ENCODE data around the gene AGPAT3.

AGPAT3 gene

GRCh38 chr21:43983390-43983789, 118.4 kb downstream of the AGPAT3 start:
- no peak for DNase-seq (ENCODE audit: low spot score)
- TF ChIP-seq CTCF (IDR thresholded peaks at IDR 0.05; ENCODE audit: borderline replicate concordance, control extremely low read depth, extremely low read depth, insufficient read depth, missing control alignments), result no peak
- in situ Hi-C loops (cut with MboI; ENCODE audit: low sequenced_read_pairs, unreplicated experiment), result loop anchor here (10.0 kb wide), 1 partner anchor 169 kb away; no protein-coding TSS in a partner anchor

GRCh38 chr21:43983860-43984420, 118.9 kb downstream of the AGPAT3 start:
- in situ Hi-C loops (cut with MboI; ENCODE audit: low sequenced_read_pairs, unreplicated experiment), result loop anchor here (10.0 kb wide), 1 partner anchor 169 kb away; no protein-coding TSS in a partner anchor

GRCh38 chr21:43984905-43985689, 120.1 kb downstream of the AGPAT3 start:
- DNase-seq (ENCODE audit: low spot score), result no peak
- no peak for TF ChIP-seq CTCF (IDR thresholded peaks at IDR 0.05; ENCODE audit: borderline replicate concordance, control extremely low read depth, extremely low read depth, insufficient read depth, missing control alignments)
- in situ Hi-C loops (cut with MboI; ENCODE audit: low sequenced_read_pairs, unreplicated experiment), result loop anchor here (10.0 kb wide), 1 partner anchor 170 kb away; no protein-coding TSS in a partner anchor

More at GRCh38 chr21:43983860-43984420, 118.9 kb downstream of the AGPAT3 start:
- DNase-seq (ENCODE audit: low spot score), result no peak
- no peak for TF ChIP-seq CTCF (IDR thresholded peaks at IDR 0.05; ENCODE audit: borderline replicate concordance, control extremely low read depth, extremely low read depth, insufficient read depth, missing control alignments)

- in situ Hi-C loops (cut with MboI; ENCODE audit: low sequenced_read_pairs, unreplicated experiment), result loop anchor here (10.0 kb wide), 1 partner anchor 171 kb away; no protein-coding TSS in a partner anchor
- no peak for TF ChIP-seq CTCF (IDR thresholded peaks at IDR 0.05; ENCODE audit: borderline replicate concordance, control extremely low read depth, extremely low read depth, insufficient read depth, missing control alignments)
- DNase-seq (ENCODE audit: low spot score), result no peak
Observed at GRCh38 chr21:43985690-43986251, 120.7 kb downstream of the AGPAT3 start.

DNA sequence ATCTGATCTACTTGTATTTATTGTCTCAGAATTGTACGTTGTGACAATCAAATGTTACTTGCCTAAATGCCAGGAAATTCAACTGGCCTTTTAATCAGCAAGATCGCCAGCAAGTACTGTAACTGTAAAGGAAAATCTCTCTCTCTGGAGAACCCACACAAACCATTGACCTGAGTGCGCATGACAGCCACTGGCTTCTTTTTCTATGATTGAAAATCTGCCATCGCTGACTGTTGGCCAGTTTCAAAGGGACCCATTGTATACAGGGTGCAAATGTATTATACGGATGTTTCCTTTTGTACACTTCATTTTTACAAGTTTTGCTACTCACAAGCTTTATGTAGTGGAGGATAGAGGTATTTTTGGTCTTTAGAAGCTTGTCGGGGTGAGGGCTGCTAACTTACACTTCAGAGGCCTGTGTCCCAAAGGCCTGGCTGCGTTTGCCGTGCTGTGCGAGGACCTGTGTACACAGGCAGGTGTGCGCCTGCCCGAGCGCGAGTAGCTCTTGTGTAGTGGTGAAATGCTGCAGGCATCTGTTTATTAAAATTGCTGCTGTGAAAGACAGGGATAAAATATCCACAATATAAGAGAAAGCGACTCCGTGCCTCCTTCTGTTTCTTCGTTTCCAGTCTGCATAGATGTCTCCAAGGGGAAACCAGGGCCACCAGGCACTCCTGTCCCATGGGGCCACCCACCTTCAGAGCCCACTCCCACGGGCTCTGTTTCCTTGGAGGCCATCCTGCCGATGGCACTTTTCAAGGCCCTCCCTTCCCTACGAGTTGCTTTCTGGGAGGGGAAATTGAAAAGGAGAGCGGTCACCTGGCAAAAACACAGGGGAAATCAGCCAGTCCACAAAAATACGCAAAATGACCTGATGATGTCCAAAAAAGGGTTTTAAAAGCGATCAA, 121.8 kb downstream of the AGPAT3 start:
- in situ Hi-C loops (cut with MboI; ENCODE audit: low sequenced_read_pairs, unreplicated experiment), result loop anchor here (10.0 kb wide), 1 partner anchor 172 kb away; no protein-coding TSS in a partner anchor
- no peak for TF ChIP-seq CTCF (IDR thresholded peaks at IDR 0.05; ENCODE audit: borderline replicate concordance, control extremely low read depth, extremely low read depth, insufficient read depth, missing control alignments)
- DNase-seq (ENCODE audit: low spot score), result no peak

- TF ChIP-seq CTCF (IDR thresholded peaks at IDR 0.05; ENCODE audit: borderline replicate concordance, control extremely low read depth, extremely low read depth, insufficient read depth, missing control alignments), result no peak
- in situ Hi-C loops (cut with MboI; ENCODE audit: low sequenced_read_pairs, unreplicated experiment), result loop anchor here (10.0 kb wide), 1 partner anchor 173 kb away; no protein-coding TSS in a partner anchor
- no peak for DNase-seq (ENCODE audit: low spot score)
Observed at GRCh38 chr21:43987509-43987908, 122.5 kb downstream of the AGPAT3 start.

All from GM13976 (cell line).